SIG-M5 (cell line): ENCODE data around the gene RGS19.

Experiments used
- DNase-seq: peaks from one replicate; lab custom pipeline; 2025; lab: John Stamatoyannopoulos, UW

The RGS19 gene

GRCh38 chr20:64076061-64076997 lies 3.0 kb downstream of the RGS19 start:
- no peak for DNase-seq

GRCh38 chr20:64075556-64075955 lies 3.8 kb downstream of the RGS19 start:
- DNase-seq, result no peak

- no peak for DNase-seq
These were observed 4.4 kb downstream of the RGS19 start for GRCh38 chr20:64074963-64075362.

GRCh38 chr20:64074184-64074789 lies 5.0 kb downstream of the RGS19 start:
- DNase-seq, result no peak

GRCh38 chr20:64073476-64074183 lies 5.7 kb downstream of the RGS19 start:
- no peak for DNase-seq

- no peak for DNase-seq
These were observed 6.7 kb downstream of the RGS19 start for GRCh38 chr20:64072498-64073063.

GRCh38 chr20:64071341-64072332 lies 7.7 kb downstream of the RGS19 start:
- no peak for DNase-seq

- DNase-seq, result no peak
These were observed 8.9 kb downstream of the RGS19 start for GRCh38 chr20:64070244-64070993.

- DNase-seq, result no peak
These were observed 9.6 kb downstream of the RGS19 start for GRCh38 chr20:64069614-64070243.

GRCh38 chr20:64069209-64069613 lies 10.1 kb downstream of the RGS19 start:
- no peak for DNase-seq

- DNase-seq, result no peak
These were observed 10.7 kb downstream of the RGS19 start for GRCh38 chr20:64068386-64069208.

GRCh38 chr20:64067733-64068307 lies 11.5 kb downstream of the RGS19 start:
- DNase-seq, result no peak

- no peak for DNase-seq
These were observed 12.2 kb downstream of the RGS19 start for GRCh38 chr20:64067005-64067632.

GRCh38 chr20:64065974-64066343 lies 13.4 kb downstream of the RGS19 start:
- no peak for DNase-seq

GRCh38 chr20:64065062-64065973 lies 14.0 kb downstream of the RGS19 start:
- DNase-seq, result no peak

- DNase-seq, result no peak
These were observed 15.1 kb downstream of the RGS19 start for GRCh38 chr20:64064145-64064698.
